Measurements from ENCODE around the gene EHD4.

The EHD4 gene

DNA sequence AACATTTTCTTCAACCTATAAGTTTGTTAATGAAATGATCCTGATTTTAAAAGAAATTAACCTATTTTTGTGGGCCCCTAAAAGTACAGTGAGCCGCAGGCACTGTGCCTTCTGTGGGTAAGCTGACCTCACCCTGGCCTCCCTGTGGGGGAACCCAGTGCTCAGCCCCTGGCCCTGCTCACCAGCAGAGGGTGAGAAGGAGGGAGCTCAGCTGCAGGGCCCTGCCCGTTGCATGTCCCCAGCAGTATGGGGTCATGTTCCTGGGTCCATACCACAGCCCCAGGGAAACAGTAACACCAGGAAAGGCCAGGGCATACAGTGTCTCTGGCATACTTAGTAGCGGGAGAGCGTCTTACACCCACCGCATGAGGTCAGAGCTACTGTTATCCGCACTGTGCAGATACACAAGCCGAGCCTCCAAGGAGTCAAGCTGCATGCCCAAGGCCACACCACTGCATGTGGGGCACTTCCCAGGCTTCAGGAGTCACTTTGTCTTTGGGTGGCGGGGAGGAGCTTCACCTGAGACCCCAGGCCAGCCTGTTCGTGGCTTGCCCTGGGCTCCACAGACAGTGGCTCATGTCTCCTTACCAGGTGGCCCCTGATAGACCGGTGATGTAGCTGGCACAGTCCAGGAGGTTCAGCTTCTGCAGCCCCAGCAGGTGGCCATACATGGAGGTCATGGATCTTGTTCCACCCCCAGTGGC is 22.6 kb upstream of the EHD4 start:
- DNase-seq (ENCODE audit: low spot score), result no peak

DNA sequence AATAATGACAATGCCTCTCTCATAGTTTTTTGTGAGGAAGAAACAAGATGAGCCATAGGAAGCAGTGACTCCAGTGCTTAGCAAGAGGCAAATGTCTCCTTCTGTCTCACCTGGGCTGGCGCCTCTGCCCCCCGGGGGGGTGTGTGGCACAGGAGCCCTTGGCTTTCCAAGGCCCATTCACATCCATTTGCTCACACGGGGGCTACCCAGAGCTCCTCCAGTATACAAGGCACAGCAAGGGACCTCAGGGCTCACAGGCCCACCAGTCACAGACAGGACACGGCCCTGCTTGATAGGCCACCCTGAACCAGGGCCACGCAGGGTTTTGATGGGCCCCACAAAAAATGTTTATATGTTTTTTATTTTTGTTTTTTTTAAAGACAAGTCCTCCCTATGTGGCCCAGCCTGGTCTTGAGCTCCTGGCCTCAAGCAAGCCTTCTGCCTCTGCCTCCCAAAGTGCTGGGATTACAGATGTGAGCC is 21.9 kb upstream of the EHD4 start:
- no peak for DNase-seq (ENCODE audit: low spot score)

DNA sequence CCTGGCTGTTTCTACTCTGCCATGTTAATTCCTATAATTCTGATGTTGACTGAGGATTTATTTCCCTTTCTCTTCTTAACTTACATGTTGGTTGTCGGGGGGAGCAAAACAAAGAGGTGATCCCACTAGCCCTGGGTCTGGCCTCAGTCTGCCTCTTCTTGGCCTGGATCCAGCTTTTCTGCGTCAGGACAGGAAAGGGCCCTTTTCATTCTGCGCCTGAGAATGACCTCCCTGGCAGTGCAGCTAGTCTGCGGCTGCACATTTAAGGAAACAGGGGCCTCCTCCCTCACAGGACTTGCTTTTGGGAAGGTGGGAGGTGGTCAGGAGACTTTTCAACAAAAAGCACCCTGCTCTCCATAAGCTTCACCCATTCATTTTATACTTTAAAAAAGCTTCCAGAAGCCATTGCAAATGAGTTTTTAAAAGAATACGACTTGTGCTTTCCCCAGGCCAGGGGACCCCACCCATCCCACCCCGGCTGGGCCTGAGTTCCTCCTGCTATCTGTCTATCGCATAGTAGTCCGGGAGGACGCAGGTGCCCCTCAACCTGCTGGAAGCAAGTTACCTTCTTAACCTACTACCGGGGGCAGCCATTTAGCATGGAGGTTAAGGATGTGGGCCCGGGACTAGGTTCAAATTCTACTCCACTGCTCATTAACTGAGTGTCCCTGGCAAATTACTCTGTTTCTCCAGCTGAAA is 21.3 kb upstream of the EHD4 start:
- no peak for DNase-seq (ENCODE audit: low spot score)

DNA sequence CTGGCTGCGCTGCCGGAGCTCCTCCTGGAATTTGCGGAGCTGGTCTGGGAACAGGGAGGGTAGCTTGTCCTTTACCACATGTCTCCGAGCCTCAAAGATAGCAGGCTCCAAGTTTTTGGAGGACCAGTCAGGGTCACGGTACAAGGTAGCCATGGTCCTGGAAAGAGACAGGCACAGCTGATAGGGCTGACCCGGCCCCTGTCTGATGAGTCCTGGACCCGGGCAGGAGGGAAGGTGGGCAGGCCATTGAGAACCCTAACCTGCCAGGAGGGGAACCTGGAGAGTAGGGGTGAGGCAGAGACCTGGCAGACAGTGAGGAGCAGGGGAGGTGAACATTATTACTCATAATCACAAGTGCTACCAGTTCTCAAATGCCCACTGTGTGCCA is 20.4 kb upstream of the EHD4 start:
- no peak for DNase-seq (ENCODE audit: low spot score)

DNA sequence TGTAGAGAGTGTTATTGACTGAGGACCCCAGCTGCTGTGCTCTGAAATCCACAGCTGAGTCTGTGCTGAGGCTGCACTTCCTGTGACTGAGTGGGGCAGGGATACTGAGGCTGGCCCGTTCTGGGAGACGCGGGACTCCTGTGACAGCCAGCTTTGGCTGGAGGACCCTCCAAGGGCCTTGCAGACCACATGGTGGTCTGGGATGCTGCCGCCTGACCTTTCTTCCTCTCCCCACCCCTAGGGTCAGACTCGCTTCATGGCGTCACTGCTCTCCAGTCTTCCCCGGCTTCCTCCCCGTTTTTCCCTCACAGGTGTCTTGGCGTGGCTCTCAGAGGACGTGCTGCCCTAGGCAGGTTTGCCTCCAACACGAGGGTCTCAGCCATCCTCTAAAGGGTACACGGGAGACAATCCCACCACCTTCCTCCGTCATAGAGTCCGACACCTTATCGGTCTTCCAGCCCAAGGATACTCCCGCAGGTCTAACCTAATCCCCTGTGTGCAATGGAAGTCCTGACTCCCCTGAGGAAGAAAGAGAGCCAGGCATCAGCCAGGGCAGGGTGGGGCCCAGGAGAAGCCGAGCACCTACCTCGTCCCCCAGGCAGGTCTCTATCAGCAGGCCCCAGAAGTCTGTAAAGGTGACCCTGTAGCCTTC is 19.9 kb upstream of the EHD4 start:
- no peak for DNase-seq (ENCODE audit: low spot score)

DNA sequence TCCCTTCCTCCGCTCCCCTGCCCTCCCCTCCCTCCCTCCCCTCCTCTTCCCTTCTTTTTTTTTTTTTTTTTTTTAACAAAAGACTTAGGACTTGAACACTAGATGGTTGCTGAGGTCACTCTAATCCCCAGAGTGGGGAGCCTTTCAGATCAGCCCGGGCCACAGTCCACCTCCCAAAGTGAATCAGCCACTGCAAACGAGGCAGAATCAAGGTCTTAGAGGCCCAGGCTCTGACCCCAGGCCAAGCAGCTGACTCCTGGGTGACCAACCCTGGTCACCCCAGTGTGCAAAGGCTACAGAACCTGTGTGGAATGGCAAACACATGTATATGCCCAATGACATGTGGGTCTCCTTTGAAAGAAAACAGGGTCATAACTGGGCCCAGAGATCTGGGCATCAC is 18.3 kb upstream of the EHD4 start:
- no peak for DNase-seq (ENCODE audit: low spot score)

DNA sequence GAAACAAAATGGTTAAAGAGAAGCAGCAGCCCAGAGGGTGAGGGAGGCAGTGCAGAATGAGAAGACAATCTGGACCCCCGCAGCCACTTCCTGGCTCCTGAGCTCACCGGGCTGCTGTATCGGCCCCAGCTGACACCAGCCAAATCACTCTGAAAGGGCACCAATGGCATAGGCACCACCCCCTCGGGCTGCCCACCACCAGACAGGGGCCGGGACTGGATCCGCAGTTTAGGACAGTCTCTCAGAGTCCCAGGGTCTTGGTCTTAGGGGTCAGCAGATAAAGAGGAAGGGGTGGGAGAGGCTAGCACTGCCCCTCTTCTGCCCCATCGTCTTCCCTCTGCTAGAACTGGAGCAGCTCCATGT is 17.9 kb upstream of the EHD4 start:
- no peak for DNase-seq (ENCODE audit: low spot score)

DNA sequence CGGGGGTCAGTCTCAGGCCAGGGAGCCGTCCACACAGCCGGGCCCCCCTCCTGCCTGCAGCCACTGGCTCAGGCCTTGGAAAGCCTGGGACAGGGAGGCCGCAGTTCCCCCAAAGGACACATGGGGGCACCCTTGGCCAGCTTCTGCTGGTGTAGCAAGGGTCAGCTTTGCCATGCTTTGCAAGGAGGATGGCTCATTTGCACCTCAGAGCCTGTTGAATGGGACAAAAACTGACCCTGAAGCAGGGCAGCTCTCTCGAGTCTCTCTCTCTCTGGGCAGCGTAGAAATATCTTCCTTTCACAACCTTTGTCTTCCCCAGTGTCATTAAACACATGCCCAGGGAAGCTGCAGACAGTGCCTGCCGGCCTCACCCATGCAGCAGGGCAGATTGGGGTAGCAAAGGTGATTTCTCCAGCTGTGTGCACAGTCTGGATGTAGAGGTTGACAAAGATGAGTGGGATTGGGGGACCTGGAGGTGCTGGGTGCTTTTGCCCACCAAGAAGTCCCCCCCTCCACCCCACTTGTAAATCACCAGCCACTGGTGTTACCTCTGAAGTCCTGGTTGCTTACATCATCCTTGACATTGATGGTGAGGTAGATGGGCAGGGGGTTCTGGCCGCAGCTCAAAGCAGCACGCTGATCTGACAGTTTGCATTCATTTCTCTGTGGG is 17.4 kb upstream of the EHD4 start:
- DNase-seq (ENCODE audit: low spot score), result peak; percentile 79

DNA sequence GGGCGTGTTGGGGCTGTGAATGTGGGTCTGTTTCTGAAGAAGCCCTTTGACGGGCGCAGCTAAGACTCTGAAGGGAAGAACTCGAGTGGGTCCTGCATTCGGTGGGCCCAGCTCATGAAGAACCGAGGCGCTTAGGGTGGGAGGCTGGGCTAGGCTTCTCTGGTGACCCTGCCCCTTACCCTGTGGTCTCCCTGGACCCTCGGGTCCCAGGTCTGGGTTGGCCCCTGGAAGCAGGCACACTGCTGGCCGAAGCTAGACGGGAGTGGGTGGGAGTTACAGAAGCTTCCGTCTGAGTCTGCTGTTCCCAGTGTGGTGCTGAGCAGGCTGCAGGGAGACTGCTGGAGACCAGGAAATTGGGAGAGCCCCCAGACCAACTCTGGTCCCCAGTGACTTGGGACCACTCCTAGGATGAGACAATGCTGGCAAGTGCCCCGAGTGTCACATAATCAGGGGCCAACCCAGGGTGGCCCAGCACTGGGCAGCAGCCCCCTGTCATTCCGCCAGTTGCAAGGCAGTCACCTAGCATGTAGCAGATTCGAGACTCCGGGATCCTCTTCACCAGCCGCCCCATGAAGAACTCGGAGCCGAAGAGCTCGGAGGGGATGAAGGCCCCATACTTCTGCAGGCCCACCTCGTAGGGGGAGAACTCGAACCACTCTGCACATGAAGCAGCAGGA is 16.7 kb upstream of the EHD4 start:
- no peak for DNase-seq (ENCODE audit: low spot score)

DNA sequence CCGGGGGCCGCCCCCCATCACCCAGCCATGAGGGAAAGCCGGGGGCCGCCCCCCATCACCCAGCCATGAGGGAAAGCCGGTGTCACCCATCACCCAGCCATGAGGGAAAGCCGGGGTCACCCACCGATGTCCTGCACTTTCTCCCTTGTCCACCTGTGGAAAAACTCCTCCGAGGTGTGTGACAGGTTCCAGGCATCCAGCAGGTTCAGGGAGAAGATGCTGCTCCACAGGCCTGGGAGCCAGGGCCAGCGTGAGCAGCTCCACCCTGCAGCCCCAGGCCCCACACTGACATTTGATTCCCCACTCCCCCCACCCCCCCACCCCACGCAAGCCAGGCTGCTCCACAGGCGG is 15.5 kb upstream of the EHD4 start:
- DNase-seq (ENCODE audit: low spot score), result no peak

DNA sequence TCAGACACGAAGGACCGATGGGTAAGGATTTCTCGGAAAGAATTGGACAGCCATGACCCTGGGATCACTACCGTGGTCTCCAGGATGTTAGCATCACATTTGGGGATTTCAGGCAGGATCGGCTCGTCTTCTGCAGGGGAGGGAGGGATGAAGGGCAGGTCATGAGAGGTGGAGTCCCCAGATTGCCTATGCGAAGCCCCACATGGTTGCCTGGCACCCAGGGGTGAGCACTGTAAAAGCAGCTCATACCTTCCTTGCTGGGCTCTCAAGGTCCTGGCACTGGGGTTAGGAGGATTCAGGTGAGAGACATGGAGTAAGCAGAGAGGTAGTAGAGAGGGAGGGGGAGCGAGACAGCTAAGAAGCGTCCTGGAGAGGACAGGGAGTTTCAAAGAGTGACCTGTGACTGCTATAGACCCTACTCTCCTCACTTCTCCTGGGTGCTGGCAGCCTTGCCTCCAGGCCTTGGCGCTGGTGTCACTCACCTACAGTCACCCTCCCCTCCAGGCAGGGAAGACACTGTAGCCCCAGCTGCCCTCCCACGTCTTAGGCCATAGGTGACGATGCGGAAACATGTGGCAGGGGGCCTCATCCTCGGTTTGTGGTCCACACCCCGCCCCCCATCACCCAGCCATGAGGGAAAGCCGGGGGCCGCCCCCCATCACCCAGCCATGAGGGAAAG is 15.0 kb upstream of the EHD4 start:
- no peak for DNase-seq (ENCODE audit: low spot score)

DNA sequence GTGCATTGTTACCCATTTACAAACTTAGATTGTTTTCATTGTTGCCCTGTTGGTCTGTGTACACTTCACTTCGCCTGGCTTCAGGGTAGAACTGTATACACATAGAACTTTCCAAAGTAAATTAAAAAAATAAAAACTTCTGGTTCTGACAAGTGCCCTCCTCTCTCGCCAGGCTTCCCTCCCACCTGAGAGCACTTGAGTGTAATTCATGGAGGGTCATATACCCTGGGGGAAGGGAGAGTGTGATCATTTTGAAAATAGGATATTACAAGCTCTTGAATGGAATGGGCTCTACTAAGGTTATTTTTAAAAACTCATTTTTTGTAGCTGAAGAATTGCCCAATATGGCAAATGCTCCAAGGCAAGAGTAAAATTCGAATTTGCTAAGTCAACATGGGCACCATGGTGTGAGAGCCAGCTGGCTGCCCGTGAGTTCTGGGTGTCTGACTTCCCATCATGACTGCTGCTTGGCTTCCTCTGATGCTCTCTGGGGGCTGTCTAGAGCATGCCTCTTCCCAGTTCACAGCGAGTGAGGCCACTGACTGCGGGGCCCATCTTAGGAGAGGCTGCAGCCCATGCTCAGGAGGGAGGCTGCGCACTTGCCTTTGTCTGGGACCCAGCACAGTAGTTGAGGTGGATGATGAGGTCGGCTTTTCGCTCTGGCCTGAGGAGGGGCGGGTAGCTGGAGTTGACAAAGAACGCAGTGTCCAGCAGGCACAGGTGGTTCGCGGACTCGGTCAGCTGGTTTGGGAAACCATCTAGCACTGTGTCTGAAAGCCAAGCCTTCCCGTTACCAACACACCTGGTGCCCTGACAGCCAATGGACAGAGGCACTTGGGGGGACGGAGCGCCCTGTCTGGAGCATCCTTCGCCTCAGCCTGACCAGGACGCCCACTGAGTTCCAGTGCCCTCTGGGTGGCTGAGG is 13.1 kb upstream of the EHD4 start:
- DNase-seq (ENCODE audit: low spot score), result no peak

DNA sequence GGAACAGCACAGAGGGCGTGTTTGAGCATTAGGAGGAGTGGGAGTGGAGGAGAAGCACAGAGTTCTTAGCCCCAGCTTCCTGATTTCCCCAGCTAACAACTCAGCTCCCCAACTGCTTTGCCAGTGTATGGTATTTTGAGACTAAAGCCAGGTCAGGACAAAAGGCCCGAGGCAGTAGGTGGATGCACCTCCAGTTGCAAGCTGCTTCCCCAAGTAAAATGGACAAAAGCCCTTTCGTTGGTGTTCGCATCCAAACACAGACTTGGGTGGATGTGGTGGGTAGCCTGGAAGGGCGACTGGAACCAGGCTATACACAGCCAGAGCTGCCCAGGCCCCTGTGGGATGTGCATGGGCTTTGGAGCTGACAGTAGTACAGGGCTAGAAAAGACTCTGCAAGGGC is 12.3 kb upstream of the EHD4 start:
- DNase-seq (ENCODE audit: low spot score), result no peak

DNA sequence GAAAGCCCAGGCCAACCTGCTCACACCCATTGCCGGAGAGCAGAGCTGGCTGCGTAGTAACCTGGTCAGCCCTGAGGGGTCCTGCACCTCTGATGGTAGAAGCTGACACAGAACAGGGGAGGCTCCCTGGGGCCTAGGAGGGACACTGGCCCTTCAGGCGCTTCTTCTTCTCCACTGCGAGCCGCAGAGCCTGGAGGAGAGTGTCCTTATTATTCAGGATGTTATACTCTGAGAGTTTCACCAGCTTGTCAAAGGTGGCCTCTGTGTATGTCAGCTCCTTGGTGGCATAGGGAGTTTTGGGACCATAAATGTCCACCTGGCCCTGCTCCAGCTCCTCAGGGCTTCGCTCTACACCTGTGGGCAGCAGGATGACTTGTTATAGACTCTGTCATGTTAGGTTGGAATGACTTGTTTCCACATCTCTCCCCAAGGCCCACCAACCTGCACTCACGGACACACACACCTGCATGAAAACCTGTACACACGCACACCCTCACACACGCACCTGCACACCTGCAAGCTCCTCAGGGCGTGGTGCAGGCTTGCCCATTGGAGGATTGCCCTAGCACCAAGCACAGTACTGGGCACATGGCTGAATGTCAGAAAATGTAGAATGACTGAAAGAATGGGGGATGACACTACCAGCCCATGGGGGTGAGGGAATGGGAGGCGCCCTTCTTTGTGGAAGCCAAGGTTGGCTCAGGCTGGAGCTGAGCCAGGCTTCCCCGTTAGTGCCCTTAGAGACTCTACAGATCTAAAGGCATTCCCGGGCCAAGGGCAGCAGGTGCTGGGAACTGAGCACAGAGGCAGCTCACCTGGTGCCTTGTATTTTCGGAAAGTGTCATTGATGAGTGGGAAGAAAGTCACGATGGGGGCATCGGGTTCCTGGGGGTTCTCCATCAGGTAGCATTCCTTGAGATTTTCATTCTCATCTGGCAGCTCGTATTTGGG is 11.5 kb upstream of the EHD4 start:
- DNase-seq (ENCODE audit: low spot score), result no peak

DNA sequence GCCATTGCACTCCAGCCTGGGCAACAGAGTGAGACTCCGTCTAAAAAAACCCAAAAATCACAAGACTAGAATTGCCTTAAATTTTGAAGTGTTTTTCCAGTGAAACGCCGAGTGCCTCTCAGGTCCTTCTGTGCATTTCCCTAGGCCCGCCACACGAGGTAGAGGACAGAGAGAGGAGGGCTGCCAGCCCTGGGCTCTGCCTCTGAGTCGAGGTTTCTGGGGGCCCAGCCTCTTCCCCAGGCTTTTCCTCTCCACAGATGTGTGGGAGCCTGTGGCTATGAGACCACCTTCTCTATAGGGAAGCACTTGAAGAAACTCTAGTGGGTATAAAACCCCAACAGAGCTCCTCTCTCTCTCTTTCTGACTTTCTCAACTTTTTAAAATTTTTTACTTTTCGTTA is 10.9 kb upstream of the EHD4 start:
- DNase-seq (ENCODE audit: low spot score), result no peak

DNA sequence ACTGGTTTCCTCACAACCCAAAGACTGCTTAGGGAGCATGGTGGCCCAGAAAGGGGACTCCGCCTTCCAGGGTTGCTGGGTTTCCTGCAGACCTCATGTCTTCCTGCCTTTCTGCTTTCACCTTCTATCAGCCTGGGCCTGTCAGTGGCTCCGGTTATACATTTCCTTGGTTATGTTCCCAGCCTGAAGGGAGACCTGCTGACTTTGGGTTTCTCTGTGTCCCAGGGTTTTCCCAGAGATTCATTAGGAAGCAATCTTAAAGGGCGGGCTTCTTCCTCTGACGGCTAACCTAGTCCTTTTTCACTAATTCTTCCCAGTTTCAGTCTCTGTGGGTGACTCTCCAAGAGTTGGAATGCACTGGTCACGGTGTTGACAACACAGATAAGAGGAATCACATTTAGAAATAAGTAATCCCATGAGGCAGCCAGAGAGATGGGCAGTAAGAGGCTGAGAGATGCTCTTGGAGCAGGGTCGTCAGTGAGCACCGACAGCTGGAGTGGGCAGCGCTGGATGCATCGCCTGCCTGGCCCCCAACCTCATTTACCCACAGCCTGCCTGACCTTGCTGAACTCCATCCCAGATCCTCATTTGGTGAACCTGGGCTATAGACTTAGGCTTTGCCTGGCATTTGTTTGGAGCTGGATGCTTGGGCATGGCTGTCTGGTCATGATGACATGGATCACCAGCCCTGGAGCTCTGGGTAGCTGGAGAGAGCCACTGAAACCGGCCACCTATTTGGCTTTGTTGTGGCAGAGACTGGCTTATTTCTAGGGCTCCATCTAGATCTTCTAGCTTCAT is 10.0 kb upstream of the EHD4 start:
- no peak for DNase-seq (ENCODE audit: low spot score)

DNA sequence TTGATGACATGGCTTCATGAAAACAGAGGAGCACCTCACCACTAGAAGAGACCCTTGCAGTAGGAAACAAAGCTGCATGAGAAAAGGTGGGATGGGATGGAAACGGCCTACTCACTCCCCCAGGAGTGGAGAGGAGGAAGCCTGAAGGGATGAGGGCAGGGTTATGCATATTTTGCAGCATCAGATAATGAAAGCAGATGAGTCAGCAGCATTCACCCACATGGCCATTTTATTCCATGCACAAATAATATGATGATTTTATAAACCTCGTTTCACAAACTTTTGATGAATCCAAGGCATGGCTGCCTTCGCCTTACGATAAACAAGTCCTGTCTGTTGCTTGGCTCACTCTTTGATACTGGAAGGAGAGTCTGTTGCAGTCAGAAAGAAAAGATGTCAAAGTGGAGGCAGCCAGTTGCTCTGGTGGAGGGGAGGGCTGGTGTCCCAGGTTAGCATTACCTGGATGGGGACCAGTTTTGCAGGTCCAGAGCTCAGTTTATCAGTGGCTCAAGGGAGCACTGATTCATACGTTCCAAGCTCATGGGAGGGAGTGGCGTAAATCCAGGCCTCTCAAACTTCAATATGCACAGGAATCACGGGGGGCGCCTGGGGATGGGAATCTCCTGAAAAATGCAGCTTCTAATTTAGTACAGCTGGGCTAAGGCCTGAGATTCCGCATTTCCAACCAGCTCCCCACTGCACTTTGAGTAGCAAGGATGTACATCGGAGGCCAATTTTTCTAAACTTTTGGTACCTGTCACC is 9.2 kb upstream of the EHD4 start:
- no peak for DNase-seq (ENCODE audit: low spot score)

Measured in cerebellar cortex (tissue), 1 donor.